Measurements from ENCODE around the gene TEAD4.

TEAD4 gene

GRCh38 chr12:3086729-3087323 lies 127.6 kb downstream of the TEAD4 start:
- TF ChIP-seq, protein P1, sequence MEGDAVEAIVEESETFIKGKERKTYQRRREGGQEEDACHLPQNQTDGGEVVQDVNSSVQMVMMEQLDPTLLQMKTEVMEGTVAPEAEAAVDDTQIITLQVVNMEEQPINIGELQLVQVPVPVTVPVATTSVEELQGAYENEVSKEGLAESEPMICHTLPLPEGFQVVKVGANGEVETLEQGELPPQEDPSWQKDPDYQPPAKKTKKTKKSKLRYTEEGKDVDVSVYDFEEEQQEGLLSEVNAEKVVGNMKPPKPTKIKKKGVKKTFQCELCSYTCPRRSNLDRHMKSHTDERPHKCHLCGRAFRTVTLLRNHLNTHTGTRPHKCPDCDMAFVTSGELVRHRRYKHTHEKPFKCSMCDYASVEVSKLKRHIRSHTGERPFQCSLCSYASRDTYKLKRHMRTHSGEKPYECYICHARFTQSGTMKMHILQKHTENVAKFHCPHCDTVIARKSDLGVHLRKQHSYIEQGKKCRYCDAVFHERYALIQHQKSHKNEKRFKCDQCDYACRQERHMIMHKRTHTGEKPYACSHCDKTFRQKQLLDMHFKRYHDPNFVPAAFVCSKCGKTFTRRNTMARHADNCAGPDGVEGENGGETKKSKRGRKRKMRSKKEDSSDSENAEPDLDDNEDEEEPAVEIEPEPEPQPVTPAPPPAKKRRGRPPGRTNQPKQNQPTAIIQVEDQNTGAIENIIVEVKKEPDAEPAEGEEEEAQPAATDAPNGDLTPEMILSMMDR (conservative IDR thresholded peaks at IDR 0.05; ENCODE audit: low read depth, low read length): no peak
- no peak for DNase-seq (ENCODE audit: low read depth)
- no peak overlapping the region for H3K4me3 ChIP-seq (ENCODE audit: low read depth, low read length)

DNA sequence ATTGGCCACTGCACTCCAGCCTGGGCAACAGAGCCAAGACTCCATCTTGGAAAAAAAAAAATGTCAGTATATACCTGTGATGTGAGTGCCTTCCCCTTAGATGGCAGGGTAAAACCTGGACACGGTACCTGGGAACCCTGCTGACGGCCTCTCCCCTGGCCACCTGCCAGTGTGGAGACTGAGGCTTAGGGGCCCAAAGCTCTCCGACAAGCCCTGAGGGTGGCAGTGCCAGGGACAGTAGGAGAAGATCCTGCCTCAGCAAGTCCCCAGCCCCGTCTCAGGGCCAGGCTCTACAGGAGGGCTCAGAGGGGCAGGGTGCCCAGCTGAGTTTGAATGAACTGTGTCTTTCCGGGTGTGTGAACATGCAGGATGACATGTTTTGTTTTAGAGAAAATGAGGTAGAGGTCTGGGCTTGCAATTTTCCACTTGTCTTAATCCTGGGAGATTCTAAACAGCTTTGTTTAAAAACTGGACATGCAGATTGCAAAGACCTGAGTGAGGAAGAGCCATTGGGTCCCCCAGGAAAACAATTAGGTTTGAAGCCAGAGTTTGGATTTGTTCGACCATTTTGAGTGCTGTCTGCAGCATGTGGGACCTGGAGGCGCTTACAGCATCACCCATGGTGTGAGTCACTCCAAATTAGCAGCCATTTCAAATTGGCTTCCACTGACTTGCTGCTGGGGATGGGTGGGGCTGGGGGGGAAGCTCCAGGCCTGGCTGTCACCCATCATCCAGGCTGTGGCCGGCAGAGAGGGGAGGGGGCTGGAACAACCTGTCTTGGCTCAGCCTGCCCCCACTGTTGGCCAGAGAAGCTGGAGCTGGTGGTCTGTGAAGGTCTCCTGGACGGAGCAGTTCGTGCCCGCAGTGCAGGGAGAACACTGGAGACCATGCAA lies 128.8 kb downstream of the TEAD4 start:
- H3K4me3 ChIP-seq (ENCODE audit: low read depth, low read length): no peak overlapping the region
- no peak for DNase-seq (ENCODE audit: low read depth)
- TF ChIP-seq, protein P1 (conservative IDR thresholded peaks at IDR 0.05; ENCODE audit: low read depth, low read length): no peak

- DNase-seq (ENCODE audit: low read depth): no peak
- TF ChIP-seq, protein P1 (conservative IDR thresholded peaks at IDR 0.05; ENCODE audit: low read depth, low read length): no peak
- H3K4me3 ChIP-seq (ENCODE audit: low read depth, low read length): no peak overlapping the region
These were observed 130.4 kb downstream of the TEAD4 start for GRCh38 chr12:3089588-3089987.

Data from choroid plexus epithelial cell (primary cell).